Pancreas (tissue), 10 donors: Measurements from ENCODE around the gene DENND1A. TPM values are rescaled to one million over a fixed set of nuclear protein-coding genes. Genes with fewer than 3 reads are reported as not detected.
"Not testable (repeated sequence)": the region's sequence is repeated elsewhere in the genome, so short reads cannot be mapped to it uniquely, and the experiment has no call there.

Experiments
- ATAC-seq, 4 donors: fragments of 200-7000 bp; cut with Tn5 transposase; one replicate each; pipeline versions ENCODE4 v1.8.0 to v1.9.1; 2020; ENCODE audit warnings: mild to moderate bottlenecking in 4 of 4, moderate library complexity in 4 of 4
- DNase-seq, 6 donors: peaks; one replicate each; pipeline ENCODE4 v3.0.0-alpha.2; 2020
- FAIRE-seq: peaks from 2 replicates; lab custom pipeline; 2012; peaks lifted over from hg19 to GRCh38; lab: Jason Lieb, UNC
- H3K27ac ChIP-seq, 4 donors: fragments of 200-600 bp; sonication (generic); 1 replicate in 3 of 4; 2 replicates in 1 of 4; pipeline versions ENCODE4 v1.5.0 to v1.8.0; 2020
- H3K27me3 ChIP-seq, 4 donors: fragments of 200-600 bp; one replicate each; pipeline ENCODE4 v1.8.0; 2021
- H3K36me3 ChIP-seq, 3 donors: fragments of 200-600 bp; sonication (generic) in 1 of 3; one replicate each; pipeline versions ENCODE4 v1.5.0 to v1.8.0; 2020 to 2021
- H3K4me1 ChIP-seq, 3 donors: fragments of 200-600 bp; one replicate each; pipeline ENCODE4 v1.8.0; 2021
- H3K4me3 ChIP-seq, 4 donors: fragments of 200-600 bp; sonication (generic) in 2 of 4; one replicate each; pipeline versions ENCODE4 v1.5.0 to v1.8.0; 2020 to 2021
- H3K9me3 ChIP-seq, 4 donors: fragments of 200-600 bp; one replicate each; pipeline ENCODE4 v1.8.0; 2021
- whole genome bisulfite sequencing, 2 donors: extraction: QIAGEN DNeasy Blood & Tissue Kit; methylation state at CpG; one replicate each; pipeline ENCODE4 v1.1.7; 2013; 5-methylcytosine and 5-hydroxymethylcytosine counted together
- intact Hi-C, 3 donors: fragments of 100-400 bp; cut with DNase I; formaldehyde crosslinking; loops; one replicate each; pipeline versions ENCODE4 v1.11.1 to v1.14.2; 2022
- polyA plus RNA-seq, 2 donors: library from polyadenylated mRNA; stranded (reverse); fragments of 200-250 nt; gene quantifications; one replicate each; pipeline ENCODE4 v1.2.3, GENCODE V29; 2013
- total RNA-seq, 6 donors: library from RNA; stranded (reverse); fragmentation: NEBNext Ultra II Directional in 4 of 6; extraction: Animal tissue kit (Norgen Biotek cat#: 25700) in 4 of 6; gene quantifications; one replicate each; pipeline versions ENCODE4 v1.2.1 to v1.2.4, GENCODE V29; 2021 to 2023
- TF ChIP-seq, protein P1 (sequence below), 4 donors: fragments of 200-600 bp; sonication (generic) in 3 of 4; IDR thresholded peaks; one replicate each; pipeline versions ENCODE4 v1.5.0 to v1.8.0; 2021; ENCODE audit warnings: antibody characterized with exemption in 4 of 4
- donor health status: healthy with polysubstance abuse.
- donor health status: DM: no; HTN: no; CAD: no; lungs with moderate emphysema.
- donor health status: DM: no; HTN: no; CAD: no.
- donor health status: control.
- donor health status: control.
- donor health status: Bipolar disorder and iron deficiency.
- donor health status: DM: yes; HTN: yes; CAD: no.
- donor health status: DM: no; HTN: no; CAD: no.
- donor health status: DM: no; HTN: no; CAD: no.
- donor health status: DM: yes; HTN: yes; CAD: no.

Gene DENND1A
- total and polyA plus RNA-seq, 8 donors: 4.5 to 8.3 (median 5.6) TPM

DNA sequence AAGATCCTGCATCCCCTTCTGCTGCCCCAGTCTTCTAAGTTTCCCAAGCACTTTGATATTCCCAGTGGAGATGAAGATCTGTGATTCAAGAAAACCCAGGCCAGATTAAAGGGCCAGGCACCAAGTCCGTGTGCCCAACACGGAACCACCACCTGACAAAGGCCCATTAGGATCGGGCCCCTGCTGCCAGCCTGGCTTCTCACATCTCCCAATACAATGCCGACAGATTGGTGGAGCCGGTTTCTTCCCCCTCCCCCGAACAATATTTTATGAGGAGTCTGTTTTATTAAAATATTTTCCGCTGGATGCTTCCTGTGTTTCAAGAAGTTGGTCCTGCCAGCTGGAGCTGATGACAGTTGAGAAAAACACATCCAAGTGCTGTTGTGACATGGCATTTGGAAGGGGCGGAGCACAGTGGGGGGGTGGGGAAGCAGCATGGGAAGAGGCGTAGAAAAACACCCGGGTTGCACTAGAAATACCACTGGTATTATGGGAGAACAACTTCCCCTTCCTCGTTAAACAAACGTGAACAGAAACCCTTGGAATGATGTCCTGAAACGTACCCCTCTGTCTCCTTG lies 528.9 kb downstream of the DENND1A start:
- TF ChIP-seq, protein P1, sequence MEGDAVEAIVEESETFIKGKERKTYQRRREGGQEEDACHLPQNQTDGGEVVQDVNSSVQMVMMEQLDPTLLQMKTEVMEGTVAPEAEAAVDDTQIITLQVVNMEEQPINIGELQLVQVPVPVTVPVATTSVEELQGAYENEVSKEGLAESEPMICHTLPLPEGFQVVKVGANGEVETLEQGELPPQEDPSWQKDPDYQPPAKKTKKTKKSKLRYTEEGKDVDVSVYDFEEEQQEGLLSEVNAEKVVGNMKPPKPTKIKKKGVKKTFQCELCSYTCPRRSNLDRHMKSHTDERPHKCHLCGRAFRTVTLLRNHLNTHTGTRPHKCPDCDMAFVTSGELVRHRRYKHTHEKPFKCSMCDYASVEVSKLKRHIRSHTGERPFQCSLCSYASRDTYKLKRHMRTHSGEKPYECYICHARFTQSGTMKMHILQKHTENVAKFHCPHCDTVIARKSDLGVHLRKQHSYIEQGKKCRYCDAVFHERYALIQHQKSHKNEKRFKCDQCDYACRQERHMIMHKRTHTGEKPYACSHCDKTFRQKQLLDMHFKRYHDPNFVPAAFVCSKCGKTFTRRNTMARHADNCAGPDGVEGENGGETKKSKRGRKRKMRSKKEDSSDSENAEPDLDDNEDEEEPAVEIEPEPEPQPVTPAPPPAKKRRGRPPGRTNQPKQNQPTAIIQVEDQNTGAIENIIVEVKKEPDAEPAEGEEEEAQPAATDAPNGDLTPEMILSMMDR (IDR thresholded peaks at IDR 0.05): no peak
- WGBS, 2 donors: 88 to 92% methylated on average over 13 of the region's 13 CpGs
- Histone ChIP-seq H3K27me3 (no peaks in the 10 kb centered on the region), H3K36me3 (no peaks in the 10 kb centered on the region), H3K27ac (no peak overlapping the region), H3K4me1 (no peaks in the 10 kb centered on the region), H3K4me3 (no peak overlapping the region), H3K9me3 (no peaks in the 10 kb centered on the region)
- FAIRE-seq: no peak
- intact Hi-C loops: no loop called here
- no peak for ATAC-seq
- DNase-seq: no peak

DNA sequence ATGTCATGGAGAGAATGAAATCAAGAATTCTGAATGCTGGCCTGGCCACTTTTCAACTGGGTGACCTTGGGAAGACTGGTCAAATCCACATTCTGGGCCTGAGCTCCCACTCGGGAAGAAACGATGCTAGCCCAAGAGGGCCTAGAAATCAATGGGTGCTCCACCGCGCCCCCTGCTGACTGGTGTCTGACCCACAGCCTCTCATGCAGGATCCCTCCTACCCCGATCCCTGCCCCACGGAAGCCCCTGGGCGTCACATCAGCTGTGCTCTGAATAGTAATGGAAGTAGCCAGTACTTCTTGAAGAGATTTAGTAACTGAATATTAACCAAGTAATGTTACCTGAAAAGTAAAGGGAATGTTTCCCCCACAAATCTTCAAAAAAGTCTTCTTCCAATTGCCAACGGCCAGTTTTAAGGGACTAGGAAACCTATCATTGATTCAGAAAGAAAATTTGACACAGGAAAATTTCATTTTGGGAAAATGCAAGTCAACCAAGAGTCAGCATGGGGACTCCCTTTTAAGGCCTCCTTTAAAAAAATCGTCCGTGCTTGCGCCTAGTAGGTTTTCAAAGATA lies 530.0 kb downstream of the DENND1A start:
- DNase-seq (no peak), FAIRE-seq (no peak), ATAC-seq (no peak)
- H3K4me1 ChIP-seq: no peaks in the 10 kb centered on the region
- intact Hi-C loops: no loop called here
- 73 to 81% methylated on average over 11 of the region's 11 CpGs for WGBS, 2 donors
- no peak overlapping the region for H3K4me3 ChIP-seq
- TF ChIP-seq, protein P1 (IDR thresholded peaks at IDR 0.05): peak in 1 of 4 donors; percentile 15
- no peaks in the 10 kb centered on the region for H3K36me3 ChIP-seq
- no peaks in the 10 kb centered on the region for H3K27me3 ChIP-seq
- no peak overlapping the region for H3K27ac ChIP-seq
- H3K9me3 ChIP-seq: no peaks in the 10 kb centered on the region

DNA sequence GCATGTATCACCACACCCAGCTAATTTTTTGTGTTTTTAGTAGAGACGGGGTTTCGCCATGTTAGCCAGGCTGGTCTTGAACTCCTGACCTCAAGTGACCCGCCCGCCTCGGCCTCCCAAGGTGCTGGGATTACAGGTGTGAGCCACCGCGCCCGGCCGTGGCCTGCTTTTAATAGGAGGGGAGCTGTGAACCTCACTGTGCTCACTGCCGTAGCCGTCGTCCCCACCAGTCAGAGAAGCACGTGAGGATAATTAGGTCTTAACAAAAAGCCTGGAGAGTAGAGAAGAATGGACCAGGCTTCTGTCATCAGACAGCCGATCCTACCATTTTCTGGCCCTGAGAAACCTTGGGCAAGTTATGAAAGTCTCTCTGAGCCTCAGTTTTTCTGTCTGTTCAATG lies 531.0 kb downstream of the DENND1A start:
- H3K27me3 ChIP-seq, H3K9me3 ChIP-seq, intact Hi-C loops, H3K4me3 ChIP-seq, FAIRE-seq, DNase-seq, ATAC-seq, H3K27ac ChIP-seq, H3K4me1 ChIP-seq, H3K36me3 ChIP-seq: not testable (repeated sequence)
- 96 to 99% methylated on average over 13 to 14 of the region's 14 CpGs for WGBS, 2 donors

DNA sequence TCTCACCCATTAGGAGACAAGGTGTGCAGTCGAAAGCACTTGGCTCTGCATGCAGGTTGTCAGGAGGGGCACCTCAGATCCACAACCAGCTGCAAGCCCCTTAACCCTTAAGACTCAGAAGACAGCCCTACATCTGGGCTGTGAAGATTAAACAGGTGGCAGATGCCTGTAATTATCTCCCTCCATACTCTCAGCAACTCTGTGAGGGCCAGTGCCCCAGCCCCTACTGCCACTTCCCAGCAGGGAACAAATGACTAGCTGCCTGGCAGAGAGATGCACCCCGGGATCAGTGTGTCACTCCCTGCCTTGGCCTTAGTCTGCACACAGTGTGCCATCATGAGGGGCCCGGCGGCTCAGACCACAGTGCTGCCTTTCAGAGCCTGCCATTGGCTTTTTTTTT lies 532.0 kb downstream of the DENND1A start:
- H3K36me3 ChIP-seq: no peaks in the 10 kb centered on the region
- H3K27ac ChIP-seq: no peak overlapping the region
- WGBS, 2 donors: 92 to 96% methylated on average over 4 of the region's 4 CpGs
- H3K27me3 ChIP-seq: no peaks in the 10 kb centered on the region
- intact Hi-C loops: no loop called here
- H3K9me3 ChIP-seq: no peaks in the 10 kb centered on the region
- H3K4me1 ChIP-seq: no peaks in the 10 kb centered on the region
- ATAC-seq: no peak
- TF ChIP-seq, protein P1 (IDR thresholded peaks at IDR 0.05): no peak
- no peak for DNase-seq
- H3K4me3 ChIP-seq: no peak overlapping the region
- FAIRE-seq: no peak

DNA sequence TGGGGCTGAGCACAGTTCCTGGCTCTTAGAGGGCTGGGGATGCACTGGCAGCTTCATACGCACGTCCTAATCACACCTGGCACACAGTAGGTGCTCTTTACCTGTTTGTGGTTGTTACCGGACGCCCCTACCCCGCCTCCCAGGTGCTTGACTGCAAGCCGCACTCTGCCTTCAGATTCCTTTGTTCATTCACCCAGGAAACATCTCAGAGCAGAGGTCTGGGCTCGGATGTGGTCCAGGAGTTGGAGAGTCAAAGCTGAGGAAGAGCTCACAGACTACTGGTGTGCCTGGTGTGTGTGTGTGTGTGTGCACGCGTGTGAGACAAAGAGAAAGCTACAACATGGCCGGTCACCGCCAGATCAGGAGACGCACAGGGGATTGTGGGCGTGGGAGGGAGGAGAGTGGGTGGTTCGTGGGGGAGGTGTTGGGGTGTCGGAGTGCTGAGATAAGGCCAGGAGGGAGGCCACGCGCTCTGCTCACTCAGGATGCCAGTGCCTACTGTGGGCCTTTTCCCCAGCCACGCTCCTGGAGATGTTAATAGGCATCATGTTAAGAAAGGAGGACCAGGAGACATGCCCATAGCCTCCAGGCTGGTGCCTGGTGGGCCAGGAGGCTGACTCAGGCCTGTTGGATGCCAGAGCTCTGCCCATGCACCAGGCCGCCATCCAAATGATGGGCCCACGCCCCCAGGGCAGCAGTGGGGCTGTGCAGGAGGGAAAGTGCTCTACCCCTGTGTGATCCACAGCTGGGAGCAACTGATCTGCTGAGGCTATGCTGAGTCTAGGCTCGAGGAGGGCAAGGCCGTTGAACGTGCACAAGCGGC lies 534.0 kb downstream of the DENND1A start:
- Histone ChIP-seq H3K36me3 (no peaks in the 10 kb centered on the region), H3K27me3 (no peaks in the 10 kb centered on the region), H3K4me3 (no peak overlapping the region), H3K4me1 (no peaks in the 10 kb centered on the region), H3K27ac (no peak overlapping the region), H3K9me3 (no peaks in the 10 kb centered on the region)
- 90 to 94% methylated on average over 24 of the region's 24 CpGs for WGBS, 2 donors
- intact Hi-C loops: no loop called here
- DNase-seq (no peak), FAIRE-seq (no peak), ATAC-seq (no peak)
- TF ChIP-seq, protein P1 (IDR thresholded peaks at IDR 0.05): no peak
